IMR-90 (cell line): ENCODE results near the gene RNF2. TPM values are rescaled to one million over a fixed set of nuclear protein-coding genes. Genes with fewer than 3 reads are reported as not detected.

Source experiments
- ATAC-seq: fragments of 200-7000 bp; cut with Tn5 transposase; 2 replicates; pipeline ENCODE4 v1.9.1; 2020; ENCODE audit warnings: low read depth, mild to moderate bottlenecking, moderate library complexity
- BruUV-seq: library from RNA; stranded (reverse); fragments of 400-500 nt; replicated peaks from 2 replicates; lab custom pipeline; 2021; lab: Mats Ljungman, UMichigan
- CTCF ChIA-PET: fragments of 300-600 bp; formaldehyde crosslinking; extraction: SDS; loops from one replicate; lab custom pipeline; 2021; ENCODE audit warnings: antibody characterized with exemption; lab: Yijun Ruan, JAX
- POLR2A ChIA-PET: fragments of 300-600 bp; sonication (Branson Sonifier 250); formaldehyde crosslinking; loops from one replicate; lab custom pipeline; 2022; ENCODE audit warnings: antibody characterized with exemption; ENCODE audit not compliant: unreplicated experiment; lab: Charles Lee
- DNase-seq: peaks from one replicate; pipeline ENCODE4 v3.0.0; 2013
- H2AFZ ChIP-seq: replicated peaks from 2 replicates; pipeline ENCODE3; 2013; ENCODE audit warnings: low read length, mild to moderate bottlenecking; ENCODE audit not compliant: poor library complexity
- H2AK5ac ChIP-seq: 2 replicates; pipeline ENCODE4 v1.6.1; 2013; ENCODE audit warnings: low read depth, low read length, inconsistent platforms
- H2AK9ac ChIP-seq: replicated peaks from 2 replicates; pipeline ENCODE3; 2013; ENCODE audit warnings: mild to moderate bottlenecking, low read depth, low read length, moderate library complexity; ENCODE audit not compliant: poor library complexity
- H2BK120ac ChIP-seq: 2 replicates; pipeline ENCODE4 v1.6.1; 2013; ENCODE audit warnings: low read depth, low read length, inconsistent platforms
- H2BK15ac ChIP-seq: 3 replicates; pipeline ENCODE4 v1.6.1; 2013; ENCODE audit warnings: low read depth, low read length, inconsistent platforms
- H2BK20ac ChIP-seq: 2 replicates; pipeline ENCODE4 v1.6.1; 2013; ENCODE audit warnings: low read depth, mild to moderate bottlenecking, inconsistent platforms, low read length, moderate library complexity
- H2BK5ac ChIP-seq: 2 replicates; pipeline ENCODE4 v1.6.1; 2013; ENCODE audit warnings: mild to moderate bottlenecking, low read depth, low read length, inconsistent platforms; ENCODE audit not compliant: poor library complexity, severe bottlenecking
- H3K14ac ChIP-seq: replicated peaks from 2 replicates; pipeline ENCODE4 v1.6.1; 2013; ENCODE audit warnings: low read depth, low read length, inconsistent platforms
- H3K18ac ChIP-seq: 2 replicates; pipeline ENCODE4 v1.6.1; 2013; ENCODE audit warnings: low read depth, low read length, control low read depth
- H3K23ac ChIP-seq: 2 replicates; pipeline ENCODE4 v1.6.1; 2013; ENCODE audit warnings: low read depth, low read length, inconsistent platforms
- H3K27ac ChIP-seq: 2 replicates; pipeline ENCODE4 v1.5.1; 2013; ENCODE audit warnings: mild to moderate bottlenecking, control low read depth, low read length; ENCODE audit not compliant: insufficient read depth
- H3K27me3 ChIP-seq: 2 replicates; pipeline ENCODE4 v1.6.1; 2013; ENCODE audit warnings: low read length; ENCODE audit not compliant: control insufficient read depth, insufficient read depth
- H3K36me3 ChIP-seq: 2 replicates; pipeline ENCODE4 v1.6.1; 2013; ENCODE audit warnings: low read length, mixed read lengths; ENCODE audit not compliant: control insufficient read depth, insufficient read depth
- H3K4ac ChIP-seq: 2 replicates; pipeline ENCODE4 v1.6.1; 2013; ENCODE audit warnings: low read depth, low read length, inconsistent platforms
- H3K4me1 ChIP-seq: 2 replicates; pipeline ENCODE4 v1.6.1; 2013; ENCODE audit warnings: low read length, mixed read lengths; ENCODE audit not compliant: control insufficient read depth, insufficient read depth
- H3K4me2 ChIP-seq: 2 replicates; pipeline ENCODE4 v1.6.1; 2013; ENCODE audit warnings: low read depth, mild to moderate bottlenecking, control low read depth, low read length, moderate library complexity
- H3K4me3 ChIP-seq: 2 replicates; pipeline ENCODE4 v1.5.1; 2013; ENCODE audit warnings: low read depth, mild to moderate bottlenecking, control low read depth, low read length, moderate library complexity; ENCODE audit not compliant: insufficient read depth
- H3K56ac ChIP-seq: 2 replicates; pipeline ENCODE4 v1.6.1; 2013; ENCODE audit warnings: low read length, inconsistent platforms; ENCODE audit not compliant: insufficient read depth; ENCODE audit errors: extremely low read depth
- H3K79me1 ChIP-seq, 2 experiments: 2 replicates each; pipeline ENCODE4 v1.6.1; 2013; ENCODE audit warnings: low read length in 2 of 2, inconsistent platforms in 1 of 2, low read depth in 1 of 2
- H3K9ac ChIP-seq: 2 replicates; pipeline ENCODE4 v1.6.1; 2013; ENCODE audit warnings: low read depth, low read length, control low read depth
- H3K9me1 ChIP-seq: 2 replicates; pipeline ENCODE4 v1.6.1; 2013; ENCODE audit warnings: low read length, inconsistent platforms; ENCODE audit not compliant: insufficient read depth
- H3K9me3 ChIP-seq: 2 replicates; pipeline ENCODE4 v1.6.1; 2013; ENCODE audit warnings: low read length; ENCODE audit not compliant: control insufficient read depth, insufficient read depth
- H4K20me1 ChIP-seq: 2 replicates; pipeline ENCODE4 v1.6.1; 2013; ENCODE audit warnings: low read length, inconsistent platforms; ENCODE audit not compliant: insufficient read depth
- H4K5ac ChIP-seq: 2 replicates; pipeline ENCODE4 v1.6.1; 2013; ENCODE audit warnings: mild to moderate bottlenecking, low read depth, low read length, control low read depth
- H4K8ac ChIP-seq, 2 experiments: 2 replicates each; pipeline ENCODE4 v1.6.1; 2013; ENCODE audit warnings: low read depth in 2 of 2, low read length in 2 of 2, control low read depth in 1 of 2, inconsistent platforms in 1 of 2
- H4K91ac ChIP-seq: 2 replicates; pipeline ENCODE4 v1.6.1; 2013; ENCODE audit warnings: low read depth, low read length, inconsistent platforms; ENCODE audit not compliant: insufficient read depth
- BHLHE40 ChIP-seq: fragments of 150-350 bp; IDR thresholded peaks from 2 replicates; pipeline ENCODE4 v1.6.1; 2016; ENCODE audit warnings: mild to moderate bottlenecking, low read depth, low read length
- CHD1 ChIP-seq: IDR thresholded peaks from 2 replicates; pipeline ENCODE4 v1.6.1; 2012; ENCODE audit warnings: low read depth, low read length, improper control_type of control experiment
- MAFK ChIP-seq: IDR thresholded peaks from 2 replicates; pipeline ENCODE4 v1.6.1; 2012; ENCODE audit warnings: low read depth, low read length, improper control_type of control experiment
- MXI1 ChIP-seq: IDR thresholded peaks from 2 replicates; pipeline ENCODE4 v1.6.1; 2012; ENCODE audit warnings: low read depth, mild to moderate bottlenecking, low read length, moderate library complexity, borderline replicate concordance
- NFE2L2 ChIP-seq: fragments of 150-350 bp; IDR thresholded peaks from 2 replicates; pipeline ENCODE4 v1.6.1; 2016; ENCODE audit warnings: low read depth, mild to moderate bottlenecking, low read length
- RCOR1 ChIP-seq: IDR thresholded peaks from 2 replicates; pipeline ENCODE4 v1.6.1; 2012; ENCODE audit warnings: mild to moderate bottlenecking, low read length, improper control_type of control experiment; ENCODE audit not compliant: insufficient replicate concordance
- RFX5 ChIP-seq: IDR thresholded peaks from 2 replicates; pipeline ENCODE4 v1.8.0; 2012; ENCODE audit warnings: low read depth, mild to moderate bottlenecking, low read length, moderate library complexity
- SMC3 ChIP-seq: fragments of 150-350 bp; IDR thresholded peaks from 2 replicates; pipeline ENCODE4 v1.6.1; 2016; ENCODE audit warnings: low read depth, mild to moderate bottlenecking, antibody characterized with exemption, low read length, moderate library complexity
- USF2 ChIP-seq: fragments of 150-350 bp; IDR thresholded peaks from 2 replicates; pipeline ENCODE4 v1.6.1; 2017; ENCODE audit warnings: mild to moderate bottlenecking, antibody characterized with exemption, low read length, low read depth
- WGBS, 2 experiments: methylation state at CpG; one replicate each; pipeline versions ENCODE4 v1.1.5 to v1.1.7; 2013; ENCODE audit warnings: missing lambda C conversion rate in 2 of 2; ENCODE audit not compliant: insufficient read length in 1 of 2; ENCODE audit errors: extremely low coverage in 2 of 2; 5-methylcytosine and 5-hydroxymethylcytosine counted together
- dilution Hi-C: fragments of 300-500 bp; cut with HindIII; formaldehyde crosslinking; loops from one replicate; pipeline ENCODE4 v1.14.3; 2018; ENCODE audit warnings: low sequenced_read_pairs; ENCODE audit not compliant: unreplicated experiment
- in situ Hi-C: fragments of 300-500 bp; cut with MboI; formaldehyde crosslinking; loops from 3 replicates; pipeline ENCODE4 v1.14.3; 2019; ENCODE audit warnings: low sequenced_read_pairs, inconsistent platforms, mixed read lengths
- intact Hi-C: fragments of 100-400 bp; cut with micrococcal nuclease; formaldehyde crosslinking; loops from 2 replicates; pipeline ENCODE4 v1.10.0; 2022
- polyA plus RNA-seq, 3 experiments: library from polyadenylated mRNA; depleted of rRNA; stranded (reverse); fragments of >200 nt; gene quantifications; 2 replicates each; pipeline ENCODE4 v1.2.3, GENCODE V29; 2012; ENCODE audit warnings: low replicate concordance in 1 of 3
- total RNA-seq: library from RNA; depleted of rRNA; stranded (reverse); fragments of >200 nt; gene quantifications from 2 replicates; pipeline ENCODE4 v1.2.3, GENCODE V29; 2012

Gene RNF2
- total and polyA plus RNA-seq, 2 of the 4 experiments (the other 2 are of a cell fraction) = 22.6 to 48.8 TPM

- H2AK9ac ChIP-seq = no peak overlapping the region
- H3K18ac ChIP-seq = no peak overlapping the region
- intact Hi-C loops = no loop called here
- CTCF ChIA-PET = no interaction called here
- DNase-seq (no peak), ATAC-seq (no peak)
- WGBS, 2 experiments = no CpG with 5 or more reads among the region's 4 CpGs
- in situ Hi-C loops = no loop called here
- H3K9me1 ChIP-seq = no peaks in the 10 kb centered on the region
- H2BK120ac ChIP-seq = no peak overlapping the region
- H4K5ac ChIP-seq = no peak overlapping the region
- no peak overlapping the region for H3K27ac ChIP-seq
- no peak overlapping the region for H4K91ac ChIP-seq
- H3K4me2 ChIP-seq = no peak overlapping the region
- H2AK5ac ChIP-seq = no peak overlapping the region
- H3K14ac ChIP-seq = no peak overlapping the region
- no peak overlapping the region for H3K4me3 ChIP-seq
- H4K20me1 ChIP-seq = peaks cover 2% of the 10 kb centered on the region; the same call in 1 of the 2 replicates
- no peak overlapping the region for H2BK15ac ChIP-seq
- no peaks in the 10 kb centered on the region for H3K9me3 ChIP-seq
- H3K23ac ChIP-seq = no peak overlapping the region
- H2BK5ac ChIP-seq = no peak overlapping the region
- no peak for TF ChIP-seq BHLHE40
- TF ChIP-seq NFE2L2 = no peak
- no peak for TF ChIP-seq MXI1
- no peak for TF ChIP-seq RCOR1
- TF ChIP-seq USF2 = no peak
- no peak for TF ChIP-seq SMC3
- no peak for TF ChIP-seq MAFK
- no peak for TF ChIP-seq CHD1
- no peak for TF ChIP-seq RFX5
- no peak overlapping the region for H3K56ac ChIP-seq
- H2BK20ac ChIP-seq = no peak overlapping the region
- H3K36me3 ChIP-seq = no peaks in the 10 kb centered on the region
- no peak overlapping the region for H2AFZ ChIP-seq
- no TSS peak for BruUV-seq
- POLR2A ChIA-PET = no interaction called here
- dilution Hi-C loops = no loop called here
- no peaks in the 10 kb centered on the region for H3K79me1 ChIP-seq
- H3K4ac ChIP-seq = no peak overlapping the region
- H3K4me1 ChIP-seq = no peaks in the 10 kb centered on the region
- no peak overlapping the region for H3K9ac ChIP-seq
- no peaks in the 10 kb centered on the region; the same call in 1 of the 2 replicates for H3K27me3 ChIP-seq
- H4K8ac ChIP-seq = no peak overlapping the region
These were observed 5.5 kb upstream of the RNF2 start for GRCh38 chr1:185039726-185040407.
